AG09309 (cell line): Measurements from ENCODE around the gene ABTB1.
A peak's percentile ranks its signal among the peaks of the same experiment; 100 is the strongest.

ENCODE experiments used
- DNase-seq: peaks from one replicate; pipeline ENCODE4 v3.0.0-alpha.2; 2010; ENCODE audit warnings: low read depth
- H3K4me3 ChIP-seq: 2 replicates; pipeline ENCODE4 v1.5.1; 2011; ENCODE audit warnings: mild to moderate bottlenecking, low read depth, low read length, moderate library complexity; ENCODE audit not compliant: control insufficient read depth
- TF ChIP-seq, protein P1 (sequence below): IDR thresholded peaks from 2 replicates; pipeline ENCODE4 v1.5.1; 2011; ENCODE audit warnings: mild to moderate bottlenecking, low read depth, low read length, inconsistent platforms; ENCODE audit not compliant: insufficient read depth, control insufficient read depth; ENCODE audit errors: missing control alignments

Gene ABTB1

GRCh38 chr3:127665586-127665985, 7.2 kb upstream of the ABTB1 start:
- DNase-seq, result peak; percentile 5
- TF ChIP-seq, protein P1, sequence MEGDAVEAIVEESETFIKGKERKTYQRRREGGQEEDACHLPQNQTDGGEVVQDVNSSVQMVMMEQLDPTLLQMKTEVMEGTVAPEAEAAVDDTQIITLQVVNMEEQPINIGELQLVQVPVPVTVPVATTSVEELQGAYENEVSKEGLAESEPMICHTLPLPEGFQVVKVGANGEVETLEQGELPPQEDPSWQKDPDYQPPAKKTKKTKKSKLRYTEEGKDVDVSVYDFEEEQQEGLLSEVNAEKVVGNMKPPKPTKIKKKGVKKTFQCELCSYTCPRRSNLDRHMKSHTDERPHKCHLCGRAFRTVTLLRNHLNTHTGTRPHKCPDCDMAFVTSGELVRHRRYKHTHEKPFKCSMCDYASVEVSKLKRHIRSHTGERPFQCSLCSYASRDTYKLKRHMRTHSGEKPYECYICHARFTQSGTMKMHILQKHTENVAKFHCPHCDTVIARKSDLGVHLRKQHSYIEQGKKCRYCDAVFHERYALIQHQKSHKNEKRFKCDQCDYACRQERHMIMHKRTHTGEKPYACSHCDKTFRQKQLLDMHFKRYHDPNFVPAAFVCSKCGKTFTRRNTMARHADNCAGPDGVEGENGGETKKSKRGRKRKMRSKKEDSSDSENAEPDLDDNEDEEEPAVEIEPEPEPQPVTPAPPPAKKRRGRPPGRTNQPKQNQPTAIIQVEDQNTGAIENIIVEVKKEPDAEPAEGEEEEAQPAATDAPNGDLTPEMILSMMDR, result no peak

DNA sequence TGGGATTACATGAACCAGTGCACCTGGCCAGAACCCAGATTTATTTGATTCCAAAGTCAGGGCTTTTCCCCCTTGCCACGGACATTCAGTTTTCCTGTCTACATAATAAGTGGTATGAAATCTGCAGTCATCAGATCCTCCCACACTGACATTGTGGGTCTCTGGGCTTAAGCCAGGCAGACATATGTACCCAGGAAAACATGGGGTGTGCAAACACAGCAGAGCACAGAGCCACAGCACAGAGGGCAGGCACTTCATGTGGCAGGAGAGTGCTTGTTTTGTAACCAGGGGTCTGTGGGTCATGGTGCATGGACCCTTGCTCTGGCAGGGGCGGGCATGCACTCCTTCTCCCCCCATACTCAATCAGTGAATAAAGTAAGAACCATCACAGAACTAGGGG, 6.1 kb upstream of the ABTB1 start:
- TF ChIP-seq, protein P1, result no peak
- no peak for DNase-seq
- no peak overlapping the region for H3K4me3 ChIP-seq

More at GRCh38 chr3:127665586-127665985, 7.2 kb upstream of the ABTB1 start:
- no peak overlapping the region for H3K4me3 ChIP-seq

GRCh38 chr3:127667119-127667681, 5.6 kb upstream of the ABTB1 start:
- DNase-seq, result no peak

DNA sequence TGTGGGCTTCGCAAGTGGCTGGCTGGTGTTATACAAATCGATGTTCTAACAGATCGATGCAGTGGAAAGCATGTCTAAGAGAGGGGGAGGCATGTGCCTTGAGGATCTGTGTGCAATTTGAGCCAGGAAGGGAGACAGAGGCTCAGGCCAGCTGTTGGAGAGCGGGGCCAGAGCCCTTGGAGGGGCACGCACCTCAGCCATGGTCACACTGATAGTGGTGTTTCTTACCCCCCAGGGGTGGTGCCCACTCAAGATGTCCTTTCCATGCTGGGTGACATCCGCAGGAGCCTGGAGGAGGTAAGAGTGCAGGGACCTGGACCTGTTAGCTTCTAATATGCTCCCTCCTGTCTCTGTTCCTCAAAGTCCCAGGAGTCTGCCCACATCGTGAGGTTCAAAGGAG, 3.8 kb upstream of the ABTB1 start:
- DNase-seq, result no peak

More at GRCh38 chr3:127667119-127667681, 5.6 kb upstream of the ABTB1 start:
- H3K4me3 ChIP-seq, result no peak overlapping the region
- TF ChIP-seq, protein P1, result no peak

GRCh38 chr3:127669541-127670228, 3.1 kb upstream of the ABTB1 start:
- TF ChIP-seq, protein P1, result no peak
- DNase-seq, result no peak
- H3K4me3 ChIP-seq, result no peak overlapping the region

More for the DNA sequence above, 3.8 kb upstream of the ABTB1 start:
- no peak overlapping the region for H3K4me3 ChIP-seq
- TF ChIP-seq, protein P1, result no peak

- DNase-seq, result no peak
- TF ChIP-seq, protein P1, result no peak
These were observed 2.6 kb upstream of the ABTB1 start for GRCh38 chr3:127670229-127670559.

More at GRCh38 chr3:127670229-127670559, 2.6 kb upstream of the ABTB1 start:
- H3K4me3 ChIP-seq, result no peak overlapping the region
